H1 (cell line): ENCODE measurements around the gene GATA1. TPM values are rescaled to one million over a fixed set of nuclear protein-coding genes. Genes with fewer than 3 reads are reported as not detected.

Experiments used
- CTCF ChIA-PET: fragments of 300-600 bp; sonication (Branson Sonifier 250); formaldehyde crosslinking; loops from one replicate; lab custom pipeline; 2021; ENCODE audit not compliant: partially characterized antibody; lab: Charles Lee
- POLR2A ChIA-PET: fragments of 300-600 bp; sonication (Branson Sonifier 250); formaldehyde crosslinking; loops from one replicate; lab custom pipeline; 2021; ENCODE audit warnings: inconsistent platforms; ENCODE audit not compliant: partially characterized antibody; lab: Charles Lee
- DNase-seq, 2 experiments: peaks; one replicate each; pipeline versions ENCODE4 v3.0.0 to v3.0.0-alpha.2; 2010 to 2022; ENCODE audit warnings: low spot score in 2 of 2, low read depth in 1 of 2, mixed read lengths in 1 of 2
- FAIRE-seq: peaks from 2 replicates; lab custom pipeline; 2011; peaks lifted over from hg19 to GRCh38; lab: Jason Lieb, UNC
- H2AFZ ChIP-seq: 2 replicates; pipeline ENCODE4 v1.8.1; 2012; ENCODE audit warnings: low read length, inconsistent platforms
- H2AK5ac ChIP-seq: 2 replicates; pipeline ENCODE4 v1.6.1; 2013; ENCODE audit warnings: low read depth, low read length
- H2BK120ac ChIP-seq: replicated peaks from 2 replicates; pipeline ENCODE3; 2013; ENCODE audit warnings: low read depth, low read length, inconsistent platforms
- H2BK12ac ChIP-seq: 2 replicates; pipeline ENCODE4 v1.6.1; 2013; ENCODE audit warnings: low read depth, low read length
- H2BK15ac ChIP-seq: 2 replicates; pipeline ENCODE4 v1.6.1; 2013; ENCODE audit warnings: low read length
- H2BK20ac ChIP-seq: 2 replicates; pipeline ENCODE4 v1.6.1; 2013; ENCODE audit warnings: low read length
- H2BK5ac ChIP-seq: 2 replicates; pipeline ENCODE4 v1.6.1; 2013; ENCODE audit warnings: low read depth, low read length
- H3K14ac ChIP-seq: 2 replicates; pipeline ENCODE4 v1.6.1; 2013; ENCODE audit warnings: inconsistent platforms; ENCODE audit not compliant: insufficient read length
- H3K18ac ChIP-seq: 2 replicates; pipeline ENCODE4 v1.6.1; 2013; ENCODE audit warnings: low read length; ENCODE audit errors: extremely low read depth
- H3K23ac ChIP-seq: 2 replicates; pipeline ENCODE4 v1.6.1; 2013; ENCODE audit warnings: inconsistent platforms; ENCODE audit not compliant: insufficient read length
- H3K23me2 ChIP-seq: 2 replicates; pipeline ENCODE4 v1.6.1; 2013; ENCODE audit warnings: low read depth, low read length
- H3K27ac ChIP-seq: 2 replicates; pipeline ENCODE4 v1.6.1; 2011; ENCODE audit warnings: low read depth, low read length, inconsistent platforms
- H3K27me3 ChIP-seq, 4 experiments: replicated peaks in 1 of 4; 1 replicate in 1 of 4; 2 replicates in 3 of 4; pipeline versions ENCODE4 v1.6.1 to v1.8.1; 2011 to 2013; ENCODE audit warnings: low read length in 3 of 4, mild to moderate bottlenecking in 3 of 4, inconsistent platforms in 2 of 4, mixed read lengths in 2 of 4, moderate library complexity in 1 of 4; ENCODE audit not compliant: control insufficient read depth in 3 of 4, insufficient read depth in 3 of 4; ENCODE audit errors: extremely low read depth in 1 of 4
- H3K36me3 ChIP-seq, 4 experiments: 2 replicates each; pipeline versions ENCODE4 v1.6.1 to v1.8.1; 2011 to 2013; ENCODE audit warnings: mild to moderate bottlenecking in 4 of 4, low read length in 3 of 4, moderate library complexity in 2 of 4, control low read depth in 1 of 4, inconsistent platforms in 1 of 4; ENCODE audit not compliant: insufficient read depth in 4 of 4, control insufficient read depth in 2 of 4
- H3K4ac ChIP-seq: replicated peaks from 2 replicates; pipeline ENCODE3; 2013; ENCODE audit warnings: low read length, low read depth, mixed read lengths, inconsistent platforms; ENCODE audit not compliant: insufficient read length
- H3K4me1 ChIP-seq, 4 experiments: replicated peaks in 1 of 4; 1 replicate in 1 of 4; 2 replicates in 3 of 4; pipeline versions ENCODE4 v1.6.1 to v1.8.1; 2011 to 2013; ENCODE audit warnings: low read length in 3 of 4, inconsistent platforms in 2 of 4, mixed read lengths in 1 of 4; ENCODE audit not compliant: insufficient read depth in 4 of 4, control insufficient read depth in 3 of 4
- H3K4me2 ChIP-seq, 2 experiments: 2 replicates each; pipeline versions ENCODE4 v1.6.1 to v1.8.1; 2011 to 2013; ENCODE audit warnings: low read depth in 2 of 2, low read length in 2 of 2, control low read depth in 1 of 2, inconsistent platforms in 1 of 2, mild to moderate bottlenecking in 1 of 2; ENCODE audit not compliant: insufficient read depth in 1 of 2
- H3K4me3 ChIP-seq, 4 experiments: fragments of 200-600, 300-600 bp in 1 of 4; sonication (generic), shearing (Covaris generic), sonication (Bioruptor Twin) in 1 of 4; 2 replicates each; pipeline versions ENCODE4 v1.5.1 to v1.8.1; 2011 to 2016; ENCODE audit warnings: low read length in 4 of 4, low read depth in 3 of 4, control low read depth in 2 of 4, inconsistent platforms in 2 of 4, mild to moderate bottlenecking in 2 of 4, mixed read lengths in 1 of 4, moderate library complexity in 1 of 4; ENCODE audit not compliant: insufficient read depth in 2 of 4; ENCODE audit errors: extremely low read depth in 1 of 4
- H3K56ac ChIP-seq: replicated peaks from 2 replicates; pipeline ENCODE3; 2013; ENCODE audit warnings: low read depth, mild to moderate bottlenecking, mixed read lengths, low read length, inconsistent platforms; ENCODE audit not compliant: insufficient read length
- H3K79me1 ChIP-seq: 2 replicates; pipeline ENCODE4 v1.6.1; 2013; ENCODE audit warnings: low read depth, low read length, control low read depth
- H3K79me2 ChIP-seq, 2 experiments: 2 replicates each; pipeline versions ENCODE4 v1.6.1 to v1.8.1; 2012 to 2013; ENCODE audit warnings: low read length in 2 of 2, mild to moderate bottlenecking in 2 of 2, inconsistent platforms in 1 of 2; ENCODE audit not compliant: insufficient read depth in 2 of 2, control insufficient read depth in 1 of 2
- H3K9ac ChIP-seq, 4 experiments: replicated peaks in 1 of 4; 1 replicate in 1 of 4; 2 replicates in 3 of 4; pipeline versions ENCODE4 v1.6.1 to v1.8.1; 2011 to 2013; ENCODE audit warnings: low read depth in 3 of 4, low read length in 3 of 4, control low read depth in 2 of 4, mild to moderate bottlenecking in 2 of 4, moderate library complexity in 2 of 4, inconsistent platforms in 1 of 4; ENCODE audit errors: extremely low read depth in 1 of 4
- H3K9me3 ChIP-seq, 2 experiments: 2 replicates each; pipeline versions ENCODE4 v1.6.1 to v1.8.1; 2012 to 2013; ENCODE audit warnings: mild to moderate bottlenecking in 2 of 2, moderate library complexity in 2 of 2, control low read depth in 1 of 2, inconsistent platforms in 1 of 2, low read depth in 1 of 2, low read length in 1 of 2, mixed read lengths in 1 of 2; ENCODE audit not compliant: insufficient read depth in 2 of 2
- H4K20me1 ChIP-seq, 2 experiments: replicated peaks in 1 of 2; 2 replicates each; pipeline versions ENCODE3 to v1.8.1; 2011 to 2013; ENCODE audit warnings: inconsistent platforms in 2 of 2, low read length in 2 of 2, mild to moderate bottlenecking in 1 of 2; ENCODE audit not compliant: insufficient read depth in 2 of 2, control insufficient read depth in 1 of 2
- H4K5ac ChIP-seq: 2 replicates; pipeline ENCODE4 v1.6.1; 2013; ENCODE audit warnings: low read length, low read depth, mixed read lengths, inconsistent platforms; ENCODE audit not compliant: insufficient read length
- H4K8ac ChIP-seq: 2 replicates; pipeline ENCODE4 v1.8.0; 2013; ENCODE audit warnings: mild to moderate bottlenecking, moderate library complexity, low read length, inconsistent platforms; ENCODE audit not compliant: insufficient read depth; ENCODE audit errors: extremely low read depth
- H4K91ac ChIP-seq: replicated peaks from 2 replicates; pipeline ENCODE3; 2013; ENCODE audit warnings: low read length, mixed read lengths, inconsistent platforms; ENCODE audit not compliant: insufficient read length
- CTBP2 ChIP-seq: IDR thresholded peaks from 2 replicates; pipeline ENCODE4 v1.7.0; 2011; ENCODE audit warnings: borderline replicate concordance, mild to moderate bottlenecking, moderate library complexity, mixed read lengths, low read length; ENCODE audit not compliant: insufficient read depth, insufficient read length
- EP300 ChIP-seq, 2 experiments: IDR thresholded peaks; 1 replicate in 1 of 2; 2 replicates in 1 of 2; pipeline ENCODE4 v1.6.1; 2011 to 2012; ENCODE audit warnings: low read depth in 2 of 2, low read length in 2 of 2, mild to moderate bottlenecking in 2 of 2, borderline replicate concordance in 1 of 2, inconsistent platforms in 1 of 2, moderate library complexity in 1 of 2
- WGBS, 2 experiments: shearing (Covaris generic) in 1 of 2; methylation state at CpG; one replicate each; pipeline versions ENCODE4 v1.1.6 to v1.1.7; 2013 to 2015; ENCODE audit warnings: low lambda C conversion rate in 2 of 2, mixed read lengths in 2 of 2, inconsistent platforms in 1 of 2, low coverage in 1 of 2, missing lambda C conversion rate in 1 of 2; ENCODE audit not compliant: insufficient replicate concordance in 2 of 2, insufficient coverage in 1 of 2, insufficient read length in 1 of 2; ENCODE audit errors: extremely low coverage in 1 of 2, missing lambda C conversion rate in 1 of 2; 5-methylcytosine and 5-hydroxymethylcytosine counted together
- polyA plus RNA-seq, 7 experiments: library from polyadenylated mRNA; depleted of rRNA in 3 of 7; stranded (reverse) in 5 of 7; unstranded in 2 of 7; fragments of >200 nt in 5 of 7; fragments of 200-250 nt in 2 of 7; gene quantifications; 1 replicate in 5 of 7; 2 replicates in 1 of 7; 4 replicates in 1 of 7; pipeline versions ENCODE4 v1.2.1 to v1.2.3, GENCODE V29; 2011 to 2013; ENCODE audit warnings: missing spikeins in 2 of 7, mixed read lengths in 2 of 7
- total RNA-seq: library from RNA; stranded (reverse); fragmentation: NEBNext Ultra II Directional; extraction: Animal tissue kit (Norgen Biotek cat#: 25700); gene quantifications from 2 replicates; pipeline ENCODE4 v1.2.1, GENCODE V29; 2021

Gene GATA1
- total and polyA plus RNA-seq, 2 of the 8 experiments (the other 6 are each of a cell fraction or from before 2014, with no cell fraction given): 0.05 TPM; not detected in 1

- H2BK20ac ChIP-seq: no peak overlapping the region
- no peak overlapping the region for H2BK120ac ChIP-seq
- 0 out of 2 replicates have a peak overlapping the region, but pooled peaks have one; percentile 81 for H2AFZ ChIP-seq
- H3K18ac ChIP-seq: no peak overlapping the region
- H3K23ac ChIP-seq: no peak overlapping the region
- H3K79me2 ChIP-seq: no peaks in the 10 kb centered on the region
- CTCF ChIA-PET: no interaction called here
- POLR2A ChIA-PET: interaction anchor here (0.8 to 1.7 kb wide), 4 partner anchors 9 to 29 kb away, joined by 3 to 8 read pairs (median 4); no protein-coding TSS in a partner anchor
- H3K4me3 ChIP-seq: peak overlapping the region; percentile 65 to 91 (median 83); a peak in 6 of 8 replicates
- FAIRE-seq (no peak), DNase-seq (no peak)
- H3K4ac ChIP-seq: no peak overlapping the region
- no peak overlapping the region for H3K56ac ChIP-seq
- H2BK12ac ChIP-seq: no peak overlapping the region
- no peak overlapping the region for H2BK15ac ChIP-seq
- no peak overlapping the region for H4K5ac ChIP-seq
- H4K8ac ChIP-seq: no peak overlapping the region
- H2BK5ac ChIP-seq: peak overlapping the region; percentile 60
- peak overlapping the region in 3 of 4 experiments; percentile 61 to 82 (median 78); a peak in 5 of 7 replicates for H3K9ac ChIP-seq
- peak overlapping the region; percentile 82 to 83 for H3K4me2 ChIP-seq
- no peaks in the 10 kb centered on the region for H4K20me1 ChIP-seq
- H3K23me2 ChIP-seq: peaks cover 5% of the 10 kb centered on the region; the same call in 1 of the 2 replicates
- no peaks in the 10 kb centered on the region for H3K79me1 ChIP-seq
- no peak overlapping the region for H3K14ac ChIP-seq
- H3K4me1 ChIP-seq: peaks cover 0 to 4% (median 0%) of the 10 kb centered on the region in 4 experiments; a peak in 1 of 7 replicates
- no peaks in the 10 kb centered on the region for H3K36me3 ChIP-seq
- H4K91ac ChIP-seq: no peak overlapping the region
- no peaks in the 10 kb centered on the region for H3K27me3 ChIP-seq
- 87% methylated on average over 4 of the region's 7 CpGs; no CpG with 5 or more reads in 1 of the 2 experiments for WGBS, 2 experiments
- no peak overlapping the region for H2AK5ac ChIP-seq
- H3K27ac ChIP-seq: peak overlapping the region; percentile 79
- H3K9me3 ChIP-seq: no peaks in the 10 kb centered on the region
- no peak for TF ChIP-seq EP300 (IDR thresholded peaks at IDR 0.05; ENCODE audit: borderline replicate concordance in 1 of 2, low read depth in 2 of 2, low read length in 2 of 2)
- no peak for TF ChIP-seq CTBP2
Observed at GRCh38 chrX:48737940-48738339, 48.5 kb upstream of the GATA1 start.
